Muscle of arm (tissue), 14 donors: ENCODE results near the gene MUCL3. TPM values are rescaled to one million over a fixed set of nuclear protein-coding genes. Genes with fewer than 3 reads are reported as not detected.
"Not testable (repeated sequence)": the region's sequence is repeated elsewhere in the genome, so short reads cannot be mapped to it uniquely, and the experiment has no call there.

Experiments used
- DNase-seq: peaks from one replicate; pipeline ENCODE4 v3.0.0-alpha.2; 2013
- long read RNA-seq, 11 donors: transcript quantifications; one replicate each; lab custom pipeline, GENCODE V29; 2026
- polyA plus RNA-seq, 12 donors: library from polyadenylated mRNA; unstranded; fragments of 120-200 nt; gene quantifications; one replicate each; pipeline ENCODE4 v1.2.1, GENCODE V29; 2013; ENCODE audit not compliant: insufficient read length in 12 of 12

Gene MUCL3, protein sequence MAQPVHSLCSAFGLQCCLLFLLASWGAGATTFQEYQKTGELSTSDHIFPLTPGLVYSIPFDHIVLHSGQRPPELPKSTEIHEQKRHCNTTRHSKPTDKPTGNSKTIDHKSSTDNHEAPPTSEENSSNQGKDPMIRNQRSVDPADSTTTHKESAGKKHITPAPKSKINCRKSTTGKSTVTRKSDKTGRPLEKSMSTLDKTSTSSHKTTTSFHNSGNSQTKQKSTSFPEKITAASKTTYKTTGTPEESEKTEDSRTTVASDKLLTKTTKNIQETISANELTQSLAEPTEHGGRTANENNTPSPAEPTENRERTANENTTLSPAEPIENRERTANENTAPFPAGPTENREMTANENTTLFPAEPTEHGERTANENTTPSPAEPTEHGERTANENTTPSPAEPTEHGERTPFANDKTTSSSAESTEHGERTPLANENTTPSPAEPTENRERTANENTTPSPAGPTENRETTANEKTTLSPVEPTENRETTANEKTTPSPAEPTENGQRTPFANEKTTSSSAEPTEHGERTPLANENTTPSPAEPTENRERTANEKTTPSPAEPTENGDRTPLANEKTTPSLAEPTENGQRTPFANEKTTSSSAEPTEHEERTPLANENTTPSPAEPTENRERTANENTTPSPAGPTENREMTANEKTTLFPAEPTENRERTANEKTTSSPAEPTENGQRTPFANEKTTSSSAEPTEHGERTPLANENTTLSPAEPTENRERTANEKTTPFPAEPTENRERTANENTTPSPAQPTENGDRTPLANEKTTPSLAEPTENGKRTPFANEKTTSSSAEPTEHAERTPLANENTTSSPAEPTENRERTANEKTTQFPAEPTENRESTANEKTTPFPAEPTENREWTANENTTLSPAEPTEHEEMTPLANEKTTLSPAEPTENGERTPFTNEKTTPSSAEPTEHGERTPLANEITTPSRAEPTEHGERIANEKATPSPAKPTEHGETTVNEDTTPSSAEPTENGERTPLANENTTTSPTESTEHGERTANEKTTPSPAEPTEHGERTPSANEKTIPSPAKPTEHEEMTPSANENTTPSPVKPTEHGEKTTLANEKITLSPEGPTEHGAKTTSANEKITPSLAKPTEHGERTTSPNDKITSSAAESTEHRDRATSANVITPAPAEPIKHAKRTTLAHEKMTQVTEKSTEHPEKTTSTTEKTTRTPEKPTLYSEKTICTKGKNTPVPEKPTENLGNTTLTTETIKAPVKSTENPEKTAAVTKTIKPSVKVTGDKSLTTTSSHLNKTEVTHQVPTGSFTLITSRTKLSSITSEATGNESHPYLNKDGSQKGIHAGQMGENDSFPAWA (N-terminal part only)
- under 1 TPM in 2 of 12 donors, not detected in 10; 0.04 to 0.06 TPM for polyA plus RNA-seq
- long read RNA-seq, donor 1: 0 reads
- long read RNA-seq, donor 2: 0 reads
- long read RNA-seq, donor 3: 0 reads
- long read RNA-seq, donor 4: 0 reads
- long read RNA-seq, donor 5: 0 reads
- long read RNA-seq, donor 6: 0 reads
- long read RNA-seq, donor 7: 0 reads
- long read RNA-seq, donor 8: 0 reads
- long read RNA-seq, donor 9: 0 reads
- long read RNA-seq, donor 10: 0 reads
- long read RNA-seq, donor 11: 0 reads

DNA sequence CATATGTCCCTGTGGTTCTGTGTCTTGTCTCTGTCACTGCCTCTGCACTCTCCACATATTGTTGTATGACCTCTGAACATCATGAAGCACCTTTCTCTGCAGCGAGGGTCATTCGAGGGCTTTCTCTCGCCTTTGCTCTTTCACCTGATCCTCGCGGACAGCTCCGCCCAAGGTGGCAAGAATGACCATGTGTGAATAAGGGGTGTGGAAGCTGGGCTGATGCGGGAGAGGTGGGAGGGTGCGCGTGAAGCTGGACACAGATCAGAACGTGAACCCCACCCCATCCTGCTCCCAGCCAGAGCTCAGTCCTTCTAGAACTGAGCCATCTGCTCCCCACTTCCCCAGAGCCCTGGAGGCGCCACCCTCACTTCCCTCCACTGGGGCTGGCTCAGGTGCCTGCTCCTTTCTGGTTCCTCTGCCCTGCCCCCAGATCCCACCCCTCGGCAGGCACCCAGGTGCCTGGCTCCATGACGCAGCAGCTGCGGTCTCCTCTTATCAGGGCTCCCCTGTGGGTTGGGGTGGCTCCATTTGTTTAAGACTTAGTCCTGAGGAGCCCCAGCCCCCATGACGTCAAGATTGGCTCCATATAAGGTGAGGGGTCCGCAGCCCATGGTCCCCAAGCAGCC lies at the start of gene MUCL3:
Gene MUCL3, plus strand, starts transcription at position 613 of the 626 bp plus-strand sequence. CDS start 27 bp downstream, outside the sequence.
- no peak for DNase-seq

DNA sequence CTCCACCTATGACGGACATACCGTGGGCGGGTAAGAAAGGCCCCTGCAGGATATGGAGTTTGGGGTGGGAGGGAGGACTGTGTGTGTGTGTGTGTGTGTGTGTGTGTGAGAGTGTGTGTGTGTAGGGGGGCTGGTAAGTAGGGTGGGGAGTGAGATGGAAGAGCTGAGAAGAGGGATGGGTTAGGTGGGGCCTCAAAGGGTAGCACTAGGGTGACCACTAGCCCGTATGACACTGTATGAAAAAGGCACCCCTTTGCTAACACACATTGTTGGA lies 49.4 kb upstream of the MUCL3 start:
- no peak for DNase-seq

DNA sequence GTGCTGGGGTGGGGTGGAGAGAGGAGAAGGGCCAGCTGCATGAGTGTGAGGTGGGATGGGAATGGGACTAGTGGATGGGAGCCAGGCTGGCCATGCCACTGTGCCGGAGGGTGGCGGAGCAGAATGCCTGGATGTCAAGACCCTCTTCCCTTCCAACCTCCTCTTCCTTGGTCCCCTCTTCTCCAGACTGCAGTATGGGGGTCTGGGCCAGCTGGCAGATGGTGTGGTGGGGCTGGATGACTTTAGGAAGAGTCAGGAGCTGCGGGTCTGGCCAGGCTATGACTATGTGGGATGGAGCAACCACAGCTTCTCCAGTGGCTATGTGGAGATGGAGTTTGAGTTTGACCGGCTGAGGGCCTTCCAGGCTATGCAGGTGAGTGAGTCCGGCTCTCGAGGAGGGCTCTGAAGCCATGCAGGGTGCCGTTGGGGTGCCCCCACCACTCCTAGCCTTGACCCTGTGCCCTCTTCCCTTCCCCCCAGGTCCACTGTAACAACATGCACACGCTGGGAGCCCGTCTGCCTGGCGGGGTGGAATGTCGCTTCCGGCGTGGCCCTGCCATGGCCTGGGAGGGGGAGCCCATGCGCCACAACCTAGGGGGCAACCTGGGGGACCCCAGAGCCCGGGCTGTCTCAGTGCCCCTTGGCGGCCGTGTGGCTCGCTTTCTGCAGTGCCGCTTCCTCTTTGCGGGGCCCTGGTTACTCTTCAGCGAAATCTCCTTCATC lies 48.8 kb upstream of the MUCL3 start:
- DNase-seq: no peak

DNA sequence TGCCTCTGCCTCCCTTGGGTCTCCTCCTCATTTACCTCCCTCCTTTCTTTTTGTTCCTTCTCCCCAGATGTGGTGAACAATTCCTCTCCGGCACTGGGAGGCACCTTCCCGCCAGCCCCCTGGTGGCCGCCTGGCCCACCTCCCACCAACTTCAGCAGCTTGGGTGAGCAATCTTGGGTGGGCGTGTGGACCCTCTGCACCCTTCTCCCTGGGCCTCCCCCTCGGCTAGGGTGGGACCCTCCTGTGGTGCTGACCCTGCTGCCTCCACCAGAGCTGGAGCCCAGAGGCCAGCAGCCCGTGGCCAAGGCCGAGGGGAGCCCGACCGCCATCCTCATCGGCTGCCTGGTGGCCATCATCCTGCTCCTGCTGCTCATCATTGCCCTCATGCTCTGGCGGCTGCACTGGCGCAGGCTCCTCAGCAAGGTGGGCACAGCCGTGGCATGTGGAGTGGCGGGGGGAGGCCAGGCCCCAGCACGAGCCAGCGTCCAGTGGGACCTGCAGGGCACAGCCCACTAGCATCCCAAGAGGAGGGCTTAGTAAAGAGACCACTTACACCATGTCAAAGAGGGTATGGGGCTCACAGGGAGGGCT lies 47.7 kb upstream of the MUCL3 start:
- DNase-seq: no peak

DNA sequence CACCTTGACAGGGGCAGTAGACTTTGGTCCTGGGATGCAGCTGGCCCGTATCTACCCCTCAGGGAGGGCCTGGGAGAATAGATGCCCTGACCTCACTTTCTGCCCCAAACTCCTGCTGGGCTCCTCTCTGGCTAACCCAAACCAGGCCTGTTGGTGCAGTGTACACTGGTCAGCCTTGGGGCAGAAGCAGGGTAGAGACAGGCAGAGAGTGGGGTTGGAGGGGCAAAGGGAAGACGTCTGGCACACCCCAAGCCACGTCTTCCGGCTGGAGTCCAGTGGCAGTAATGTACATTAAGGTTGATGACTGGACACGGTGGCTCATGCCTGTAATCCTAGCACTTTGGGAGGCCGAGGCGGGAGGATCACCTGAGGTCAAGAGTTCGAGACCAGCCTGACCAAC lies 47.1 kb upstream of the MUCL3 start:
- DNase-seq: no peak

DNA sequence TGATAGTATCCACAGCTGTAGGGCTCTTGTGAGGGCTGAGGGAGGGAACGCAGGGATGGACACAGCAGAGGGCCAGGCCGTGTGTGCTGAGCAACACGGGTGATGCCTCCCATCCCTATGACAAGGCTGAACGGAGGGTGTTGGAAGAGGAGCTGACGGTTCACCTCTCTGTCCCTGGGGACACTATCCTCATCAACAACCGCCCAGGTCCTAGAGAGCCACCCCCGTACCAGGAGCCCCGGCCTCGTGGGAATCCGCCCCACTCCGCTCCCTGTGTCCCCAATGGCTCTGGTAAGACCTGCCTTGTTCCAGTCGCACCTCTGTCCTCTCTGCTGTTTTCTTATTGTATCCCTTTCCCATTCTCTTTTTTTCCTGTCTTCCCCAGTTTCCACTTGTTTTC lies 46.4 kb upstream of the MUCL3 start:
- DNase-seq: no peak

DNA sequence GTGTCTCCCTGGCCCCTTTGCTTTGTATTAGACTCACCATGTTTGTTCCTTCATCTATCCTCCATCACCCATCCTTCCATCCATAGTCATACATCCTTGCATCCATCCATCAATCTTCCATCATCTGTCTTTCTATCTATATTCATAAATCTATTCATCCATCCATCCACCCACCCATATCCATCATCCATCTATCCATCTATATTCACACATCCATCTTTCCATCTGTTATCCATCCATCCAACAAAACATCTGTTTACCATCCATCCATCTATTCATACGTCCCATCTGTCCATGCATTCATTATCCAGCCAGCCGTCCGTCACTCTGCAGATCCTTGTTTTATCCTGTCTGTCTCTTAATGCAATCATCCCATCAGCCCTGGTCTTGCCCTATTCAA lies 45.8 kb upstream of the MUCL3 start:
- DNase-seq: no peak

DNA sequence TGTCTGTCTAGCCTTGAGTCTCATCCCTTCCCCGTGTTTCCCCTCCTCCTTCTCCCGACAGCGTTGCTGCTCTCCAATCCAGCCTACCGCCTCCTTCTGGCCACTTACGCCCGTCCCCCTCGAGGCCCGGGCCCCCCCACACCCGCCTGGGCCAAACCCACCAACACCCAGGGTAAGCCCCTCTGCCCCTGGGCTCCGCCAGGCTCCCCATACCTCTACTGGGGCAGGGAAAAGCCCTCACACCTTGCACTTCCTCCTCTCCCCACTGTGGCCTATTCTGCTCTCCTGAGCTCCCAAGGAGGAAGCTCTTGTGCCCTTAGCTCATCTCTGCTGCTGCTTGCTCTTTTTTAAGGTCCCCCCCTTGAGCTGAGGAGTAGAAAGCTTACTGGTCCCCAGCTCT lies 45.4 kb upstream of the MUCL3 start:
- DNase-seq: no peak

DNA sequence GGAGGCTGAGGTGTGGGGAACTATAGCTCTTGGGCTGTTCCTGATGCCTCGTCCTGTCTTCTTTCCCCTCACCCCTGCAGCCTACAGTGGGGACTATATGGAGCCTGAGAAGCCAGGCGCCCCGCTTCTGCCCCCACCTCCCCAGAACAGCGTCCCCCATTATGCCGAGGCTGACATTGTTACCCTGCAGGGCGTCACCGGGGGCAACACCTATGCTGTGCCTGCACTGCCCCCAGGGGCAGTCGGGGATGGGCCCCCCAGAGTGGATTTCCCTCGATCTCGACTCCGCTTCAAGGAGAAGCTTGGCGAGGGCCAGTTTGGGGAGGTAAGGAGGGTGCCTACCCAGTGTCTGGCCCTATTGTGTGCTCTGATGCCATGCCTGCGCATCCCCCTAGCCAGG lies 44.2 kb upstream of the MUCL3 start:
- DNase-seq: no peak

DNA sequence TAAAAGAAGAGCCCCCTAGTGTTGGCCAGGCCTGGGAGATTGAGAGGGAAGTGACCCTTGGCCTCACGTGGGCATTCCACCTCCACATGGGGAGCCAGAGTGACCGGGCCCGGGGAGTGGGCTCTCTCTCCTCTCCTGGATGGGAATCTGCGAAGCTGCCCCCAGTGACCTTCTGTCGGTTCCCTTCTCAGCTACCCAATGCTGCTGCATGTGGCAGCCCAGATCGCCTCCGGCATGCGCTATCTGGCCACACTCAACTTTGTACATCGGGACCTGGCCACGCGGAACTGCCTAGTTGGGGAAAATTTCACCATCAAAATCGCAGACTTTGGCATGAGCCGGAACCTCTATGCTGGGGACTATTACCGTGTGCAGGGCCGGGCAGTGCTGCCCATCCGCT lies 42.9 kb upstream of the MUCL3 start:
- DNase-seq: no peak

DNA sequence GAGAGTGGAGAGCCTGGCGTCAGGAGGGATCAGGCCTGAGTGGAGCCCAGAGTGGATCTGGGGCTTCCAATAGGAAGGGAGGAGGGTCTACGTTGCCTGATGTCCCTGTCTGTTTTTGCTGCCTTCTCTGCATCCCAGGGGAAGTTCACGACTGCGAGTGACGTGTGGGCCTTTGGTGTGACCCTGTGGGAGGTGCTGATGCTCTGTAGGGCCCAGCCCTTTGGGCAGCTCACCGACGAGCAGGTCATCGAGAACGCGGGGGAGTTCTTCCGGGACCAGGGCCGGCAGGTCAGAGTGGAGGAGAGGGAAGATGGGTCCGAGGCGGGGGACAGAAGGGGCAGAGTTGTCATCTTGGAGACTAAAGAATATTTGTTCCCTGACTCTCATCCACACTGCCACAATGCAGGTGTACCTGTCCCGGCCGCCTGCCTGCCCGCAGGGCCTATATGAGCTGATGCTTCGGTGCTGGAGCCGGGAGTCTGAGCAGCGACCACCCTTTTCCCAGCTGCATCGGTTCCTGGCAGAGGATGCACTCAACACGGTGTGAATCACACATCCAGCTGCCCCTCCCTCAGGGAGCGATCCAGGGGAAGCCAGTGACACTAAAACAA lies 41.9 kb upstream of the MUCL3 start:
- no peak for DNase-seq

DNA sequence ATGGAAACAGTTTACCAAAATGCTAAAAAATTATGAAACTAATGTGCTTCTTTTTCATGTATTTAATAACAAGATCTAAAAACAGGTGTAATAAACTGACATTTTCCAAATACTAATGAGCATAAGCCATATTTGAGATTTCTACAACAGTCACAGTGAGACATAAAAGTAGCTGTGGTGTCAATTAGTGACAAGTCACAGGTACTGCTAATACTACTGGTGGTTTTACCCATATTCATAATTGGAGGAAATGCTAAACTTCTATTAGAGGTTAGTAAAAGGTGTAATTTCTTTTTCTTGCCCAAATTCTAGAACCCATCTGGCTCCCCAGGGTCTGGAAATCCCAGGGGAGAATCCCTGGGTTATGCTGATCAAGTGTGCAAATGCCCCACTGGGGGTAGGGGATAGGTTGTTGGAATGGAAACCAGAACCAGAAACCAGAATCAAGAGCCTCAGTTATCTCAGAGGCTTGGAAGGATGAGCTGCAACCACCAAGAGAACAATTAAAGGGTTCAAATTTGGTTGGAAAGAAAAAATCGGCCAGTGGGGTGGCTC lies 39.8 kb upstream of the MUCL3 start:
- no peak for DNase-seq

DNA sequence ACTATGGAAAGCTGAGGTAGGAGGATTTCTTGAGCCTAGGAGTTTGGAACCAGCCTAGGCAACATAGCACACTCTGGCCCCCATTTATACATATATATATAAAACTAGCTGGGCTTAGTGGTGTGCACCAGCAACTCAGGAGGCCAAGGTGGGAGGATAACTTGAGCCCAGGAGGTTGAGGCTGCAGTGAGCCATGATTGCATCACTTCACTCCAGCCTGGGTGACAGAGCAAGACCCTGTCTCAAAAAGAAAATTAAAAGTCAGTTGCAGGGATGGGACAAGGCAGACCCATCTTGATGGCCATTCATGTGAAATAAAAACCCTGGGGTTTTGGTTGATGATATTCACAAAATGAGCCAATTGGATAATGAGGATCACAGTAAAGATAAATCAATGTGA lies 39.3 kb upstream of the MUCL3 start:
- no peak for DNase-seq

DNA sequence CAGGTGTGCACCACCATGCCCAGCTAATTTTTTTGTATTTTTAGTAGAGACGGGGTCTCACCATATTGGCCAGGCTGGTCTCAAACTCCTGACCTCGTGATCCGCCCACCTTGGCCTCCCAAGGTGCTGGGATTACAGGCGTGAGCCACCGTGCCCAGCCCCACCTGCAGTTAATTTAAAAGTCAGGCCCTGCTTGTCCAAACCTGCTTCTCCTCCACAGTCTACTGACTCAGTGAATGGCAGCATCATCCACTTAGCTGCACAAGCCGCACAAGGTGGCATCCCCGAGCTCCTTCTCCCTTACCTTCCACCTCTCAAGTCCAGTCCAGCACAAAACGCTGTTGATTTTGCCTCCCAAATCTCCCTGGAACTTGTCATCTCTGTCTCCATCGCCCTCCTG lies 38.6 kb upstream of the MUCL3 start:
- DNase-seq: not testable (repeated sequence)

DNA sequence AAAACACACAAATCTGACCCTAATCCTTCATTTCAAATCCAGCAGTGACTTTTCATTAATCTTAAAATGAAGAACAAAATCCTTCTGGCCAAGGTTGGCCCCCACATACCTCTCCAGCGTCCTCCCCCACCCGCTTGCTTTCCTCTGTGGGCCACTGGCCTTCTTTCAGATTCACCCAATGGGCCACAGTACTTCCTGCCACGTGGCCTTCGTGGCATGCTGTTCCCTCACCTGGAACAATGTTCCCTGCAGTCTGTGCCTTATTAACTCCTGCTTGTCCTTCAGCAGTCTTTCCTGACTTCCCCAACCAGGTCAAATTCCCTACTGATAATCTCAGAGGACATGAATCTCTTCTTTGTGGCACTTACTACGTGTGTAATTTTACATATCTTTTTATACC lies 38.1 kb upstream of the MUCL3 start:
- DNase-seq: no peak

DNA sequence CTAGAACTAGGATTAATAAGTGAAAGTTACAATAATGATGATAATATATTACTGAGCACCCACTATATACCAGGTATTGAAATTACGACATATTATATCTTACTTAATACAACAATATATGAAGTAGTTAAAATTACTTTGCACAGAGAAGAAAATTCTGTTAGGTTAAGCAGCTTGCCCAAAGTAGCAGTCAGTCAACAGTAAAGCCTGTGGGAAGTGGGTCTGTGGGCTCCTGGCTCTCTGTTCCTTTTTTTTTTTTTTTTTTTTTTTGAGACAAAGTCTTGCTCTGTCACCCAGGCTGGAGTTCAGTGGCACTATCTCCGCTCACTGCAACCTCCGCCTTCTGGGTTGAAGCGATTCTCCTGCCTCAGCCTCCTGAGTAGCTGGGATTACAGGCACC lies 37.5 kb upstream of the MUCL3 start:
- DNase-seq: no peak

DNA sequence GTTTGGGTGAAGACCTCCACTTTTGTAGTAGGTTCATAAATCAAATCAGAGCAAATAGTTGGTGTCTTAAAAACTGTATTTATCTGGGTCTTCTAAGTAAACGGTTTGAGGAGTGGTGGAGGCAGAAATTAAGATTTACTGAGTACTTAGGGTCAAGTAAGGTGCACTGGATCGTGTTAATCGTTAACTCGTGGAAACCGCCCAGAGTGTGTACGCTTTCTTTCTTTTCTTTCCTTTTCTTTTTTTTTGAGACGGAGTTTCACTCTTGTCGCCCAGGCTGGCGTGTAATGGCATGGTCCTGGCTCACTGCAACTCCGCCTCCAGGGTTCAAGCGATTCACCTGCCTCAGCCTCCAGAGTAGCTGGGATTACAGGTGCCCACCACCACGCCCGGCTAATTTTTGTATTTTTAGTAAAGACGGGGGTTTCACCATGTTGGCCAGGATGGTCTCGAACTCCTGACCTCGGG lies 33.4 kb upstream of the MUCL3 start:
- not testable (repeated sequence) for DNase-seq

DNA sequence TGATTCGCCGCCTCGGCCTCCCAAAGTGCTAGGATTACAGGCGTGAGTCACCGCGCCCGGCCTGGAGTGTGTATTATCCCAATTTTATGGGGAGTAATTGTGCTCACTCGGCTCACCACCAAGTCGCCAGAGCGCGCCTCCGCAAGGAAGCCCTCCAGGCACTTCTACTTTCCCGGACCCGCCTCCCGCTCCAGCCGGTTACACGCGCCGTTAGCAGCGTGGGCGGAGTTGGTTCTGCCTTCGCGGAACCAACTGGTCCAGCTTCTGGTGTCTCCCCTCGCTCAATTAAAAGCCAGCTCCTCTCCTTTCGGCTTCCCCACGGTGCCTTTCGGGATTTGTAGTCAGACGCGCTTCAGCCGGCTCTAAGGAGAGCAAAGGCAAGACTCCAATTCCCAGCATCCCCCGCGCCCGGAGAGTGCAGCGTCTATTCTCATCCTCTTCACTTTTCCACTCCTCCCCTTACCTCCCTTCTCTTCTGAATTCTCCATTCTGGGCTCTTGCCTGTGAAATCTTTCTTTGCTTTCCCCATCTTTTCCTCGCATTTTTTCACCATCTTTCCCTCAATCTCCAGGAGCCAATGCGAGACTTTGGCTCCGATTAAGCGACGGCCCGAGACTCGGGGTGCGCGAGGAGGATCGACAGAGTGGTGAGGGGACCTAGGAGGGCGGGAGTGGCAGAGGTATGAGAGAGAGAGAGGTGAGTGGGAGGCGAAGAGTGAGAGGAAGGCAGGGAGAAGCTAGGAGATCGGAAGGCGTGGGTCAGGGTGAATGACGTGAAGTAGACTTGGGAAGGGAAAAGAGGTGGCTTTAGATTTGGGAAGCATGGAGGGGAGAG lies 32.8 kb upstream of the MUCL3 start, which contains the start of gene GTF2H4:
Gene GTF2H4, plus strand, starts transcription at position 450 of the 834 bp plus-strand sequence.
- peak; percentile 98 for DNase-seq
